ENCODE results near the gene AP4M1.
A peak's percentile ranks its signal among the peaks of the same experiment; 100 is the strongest.

The AP4M1 gene

GRCh38 chr7:100107890-100108289, 6.4 kb downstream of the AP4M1 start:
- no peak for DNase-seq (ENCODE audit: low spot score)

GRCh38 chr7:100109521-100110163, 8.2 kb downstream of the AP4M1 start:
- DNase-seq (ENCODE audit: low spot score) = no peak

DNA sequence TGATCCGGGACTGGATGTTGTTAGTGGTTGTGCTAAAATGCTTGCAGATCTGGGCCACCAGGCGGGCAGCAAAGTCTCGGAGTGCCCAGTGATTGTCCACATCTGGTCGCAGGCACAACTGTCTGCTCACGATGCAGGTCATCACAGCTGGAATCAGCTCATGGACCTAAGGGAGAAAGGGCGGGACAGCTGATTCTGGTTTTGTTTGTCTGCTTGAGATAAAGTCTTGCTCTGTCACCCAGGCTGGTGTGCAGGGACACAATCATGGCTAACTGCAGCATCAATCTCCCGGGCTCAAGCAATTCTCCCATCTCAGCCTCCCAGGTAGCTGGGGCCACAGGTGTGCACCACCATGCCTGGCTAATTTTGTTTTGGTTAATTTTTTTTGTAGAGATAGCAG, 9.7 kb downstream of the AP4M1 start:
- no peak for DNase-seq (ENCODE audit: low spot score)

GRCh38 chr7:100111914-100112313, 10.5 kb downstream of the AP4M1 start:
- DNase-seq (ENCODE audit: low spot score) = no peak

GRCh38 chr7:100115026-100115425, 13.6 kb downstream of the AP4M1 start:
- DNase-seq (ENCODE audit: low spot score) = no peak

DNA sequence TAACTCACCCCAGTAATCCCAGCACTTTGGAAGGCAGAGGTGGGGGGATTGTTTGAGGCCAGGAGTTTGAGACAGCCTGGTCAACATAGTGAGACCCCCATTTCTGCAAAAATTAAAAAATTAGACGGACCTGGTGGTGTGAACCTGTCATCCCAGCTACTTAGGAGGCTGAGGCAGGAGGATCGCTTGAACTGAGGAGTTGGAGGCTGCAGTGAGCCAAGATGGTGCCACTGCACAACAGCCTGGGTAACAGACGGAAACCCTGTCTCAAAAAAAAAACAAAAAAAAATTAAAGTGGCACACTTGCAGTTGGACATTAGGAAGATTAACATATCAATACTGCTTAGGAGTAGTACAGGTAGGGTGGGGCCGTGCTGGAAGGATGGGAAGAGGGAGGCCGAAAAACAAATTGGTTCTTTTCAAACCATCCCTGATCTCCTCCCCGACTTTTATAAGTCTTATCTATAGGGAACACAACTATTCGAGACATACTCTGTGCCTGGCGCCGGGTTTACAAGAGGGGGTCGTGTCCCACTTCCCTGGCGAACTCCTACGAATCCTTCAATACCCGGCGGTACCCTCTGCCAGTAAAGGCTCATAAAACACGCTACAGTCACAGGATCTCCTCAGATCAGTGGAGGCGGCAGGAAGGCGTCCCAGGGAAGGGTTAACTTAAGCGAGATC, 17.1 kb downstream of the AP4M1 start:
- peak; percentile 83 for DNase-seq (ENCODE audit: low spot score)

DNA sequence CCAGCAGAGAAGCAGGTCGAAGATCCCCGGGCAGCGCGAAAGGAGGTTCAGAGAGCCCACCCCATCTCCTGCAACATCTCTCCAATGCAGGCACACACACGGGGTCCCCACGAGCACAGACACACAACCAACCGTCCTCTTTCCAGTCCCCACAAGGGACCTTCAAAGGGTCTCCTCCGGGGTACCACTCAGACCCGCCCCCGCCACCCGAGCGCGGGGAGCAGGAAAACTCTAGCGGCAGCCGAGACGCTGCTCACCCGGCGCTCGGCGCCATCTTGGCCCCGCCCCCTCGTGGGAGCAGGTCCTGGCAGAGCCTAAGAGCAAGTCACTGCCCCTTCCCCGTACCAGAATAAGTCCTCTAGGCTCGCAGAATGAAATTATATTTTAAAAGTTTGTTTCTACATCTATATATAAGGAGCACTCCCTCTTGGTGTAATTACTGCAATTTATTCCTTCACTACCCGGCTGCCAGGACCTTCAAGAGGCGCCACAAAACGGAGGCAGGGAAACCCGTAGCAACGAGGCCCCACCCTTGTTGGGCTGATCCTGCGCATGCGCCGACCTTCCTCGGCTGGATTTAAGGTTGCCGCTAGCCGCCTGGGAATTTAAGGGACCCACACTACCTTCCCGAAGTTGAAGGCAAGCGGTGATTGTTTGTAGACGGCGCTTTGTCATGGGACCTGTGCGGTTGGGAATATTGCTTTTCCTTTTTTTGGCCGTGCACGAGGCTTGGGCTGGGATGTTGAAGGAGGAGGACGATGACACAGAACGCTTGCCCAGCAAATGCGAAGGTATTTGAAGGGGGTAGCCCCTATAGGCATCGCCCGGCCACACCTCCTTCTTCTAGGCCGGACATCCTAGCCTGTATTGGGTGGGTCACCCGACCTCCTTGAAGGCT, 17.9 kb downstream of the AP4M1 start, which contains the start of the genes CNPY4 and TAF6:
TSS of gene CNPY4 (plus strand) at position 563 of the 898 bp plus-strand sequence. CDS start at position 674, 111 bp downstream.
TSS of gene TAF6 (minus strand) at position 287 of the 898 bp plus-strand sequence. CDS start 5,149 bp downstream, outside the sequence.
- peak; percentile 99 for DNase-seq (ENCODE audit: low spot score)

GRCh38 chr7:100119970-100120732, 18.7 kb downstream of the AP4M1 start:
- DNase-seq (ENCODE audit: low spot score) = peak; percentile 92

- DNase-seq (ENCODE audit: low spot score) = no peak
These were observed 19.2 kb downstream of the AP4M1 start for GRCh38 chr7:100120733-100121036.

- no peak for DNase-seq (ENCODE audit: low spot score)
These were observed 20.6 kb downstream of the AP4M1 start for GRCh38 chr7:100122067-100122466.

DNA sequence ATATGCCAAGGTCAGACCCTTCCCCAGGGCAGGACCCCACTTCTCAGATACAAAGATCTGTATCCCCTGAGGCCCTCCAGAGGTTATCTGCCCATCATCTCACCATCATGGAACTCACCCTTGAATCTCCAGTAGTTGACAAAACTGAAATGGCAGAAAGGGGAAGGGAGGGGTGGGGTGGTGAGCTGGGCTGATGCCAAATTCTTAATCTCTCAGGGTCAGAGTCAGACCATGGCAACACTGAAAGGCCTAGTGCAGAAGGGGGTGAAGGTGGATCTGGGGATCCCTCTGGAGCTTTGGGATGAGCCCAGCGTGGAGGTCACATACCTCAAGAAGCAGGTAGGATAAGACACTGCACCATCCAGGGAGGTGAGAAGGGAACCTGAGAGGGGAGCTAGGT, 21.1 kb downstream of the AP4M1 start:
- DNase-seq (ENCODE audit: low spot score) = no peak

- DNase-seq (ENCODE audit: low spot score) = no peak
These were observed 23.1 kb downstream of the AP4M1 start for GRCh38 chr7:100124301-100125230.

DNA sequence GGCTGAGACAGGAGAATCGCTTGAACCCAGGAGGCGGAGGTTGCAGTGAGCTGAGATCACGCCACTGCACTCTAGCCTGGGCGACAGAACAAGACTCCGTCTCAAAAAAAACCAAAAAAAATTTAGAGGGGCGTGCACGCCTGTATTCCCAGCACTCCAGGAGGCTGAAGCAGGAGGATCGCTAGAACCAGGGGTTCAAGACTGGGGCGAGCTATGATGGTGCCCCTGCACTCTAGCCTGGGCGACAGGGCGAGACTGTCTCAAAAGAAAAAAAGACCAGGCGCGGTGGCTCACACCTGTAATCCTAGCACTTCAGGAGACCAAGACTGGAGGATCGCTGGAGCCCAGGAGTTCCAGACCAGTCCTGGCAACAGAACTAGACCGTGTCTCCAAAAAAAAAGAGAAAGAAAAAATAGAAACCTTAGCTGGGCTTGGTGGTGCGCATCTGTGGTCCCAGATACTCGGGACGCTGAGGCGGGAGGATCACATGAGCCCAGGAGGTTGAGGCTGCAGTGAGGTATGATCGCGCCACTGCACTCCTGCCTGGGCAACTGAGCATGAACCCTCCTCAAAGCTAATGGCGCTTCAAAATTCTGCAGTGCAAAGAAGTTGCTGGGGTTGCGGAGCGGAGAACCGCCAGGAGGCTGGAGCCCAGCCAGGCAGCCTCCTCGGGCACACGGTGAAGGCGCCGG, 24.9 kb downstream of the AP4M1 start:
- no peak for DNase-seq (ENCODE audit: low spot score)

DNA sequence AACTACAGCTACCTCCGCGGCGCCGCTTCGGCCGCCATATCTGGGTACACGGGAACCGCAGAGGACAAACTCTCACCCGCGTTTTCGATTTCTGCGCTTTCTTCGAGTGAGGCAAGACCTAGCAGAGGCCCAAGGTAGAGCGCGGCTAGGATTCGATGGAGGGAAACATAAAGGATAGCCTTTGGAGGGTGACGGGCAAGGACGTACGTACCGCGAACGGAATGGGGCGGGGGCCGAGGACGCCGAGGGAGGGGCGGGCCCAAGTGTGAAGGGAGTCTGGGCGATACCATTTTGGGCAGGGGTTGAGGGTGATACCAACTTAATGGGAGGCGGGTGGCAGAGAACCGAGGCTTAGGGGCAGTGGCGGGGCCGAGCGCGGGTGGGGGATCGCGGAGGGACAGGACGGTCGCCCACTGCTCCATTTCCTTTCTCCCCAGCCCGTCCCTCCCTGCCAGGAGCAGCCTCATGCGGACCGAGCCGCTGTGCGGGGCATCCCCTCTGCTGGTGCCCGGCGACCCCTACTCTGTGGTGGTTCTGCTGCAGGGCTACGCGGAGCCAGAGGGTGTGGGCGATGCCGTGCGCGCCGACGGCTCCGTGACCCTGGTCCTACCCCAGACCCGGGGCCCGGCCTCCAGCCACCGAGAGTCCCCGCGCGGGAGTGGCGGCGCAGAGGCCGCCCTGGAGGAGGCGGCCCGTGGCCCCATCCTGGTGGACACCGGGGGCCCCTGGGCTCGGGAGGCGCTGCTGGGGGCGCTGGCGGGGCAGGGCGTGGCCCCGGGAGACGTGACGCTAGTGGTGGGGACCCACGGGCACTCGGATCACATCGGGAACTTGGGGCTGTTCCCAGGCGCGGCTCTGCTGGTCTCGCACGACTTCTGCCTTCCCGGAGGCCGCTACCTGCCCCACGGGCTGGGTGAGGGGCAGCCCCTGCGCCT, 25.8 kb downstream of the AP4M1 start, which contains the start of gene MBLAC1:
TSS of gene MBLAC1 (plus strand) at position 37 of the 935 bp plus-strand sequence. CDS start at position 466, 429 bp downstream.
- DNase-seq (ENCODE audit: low spot score) = peak; percentile 92

- DNase-seq (ENCODE audit: low spot score) = peak; percentile 66
These were observed 26.6 kb downstream of the AP4M1 start for GRCh38 chr7:100127866-100128636.

GRCh38 chr7:100128637-100128963, 27.2 kb downstream of the AP4M1 start:
- no peak for DNase-seq (ENCODE audit: low spot score)

GRCh38 chr7:100130220-100130607, 28.8 kb downstream of the AP4M1 start:
- DNase-seq (ENCODE audit: low spot score) = peak; percentile 62

Data from RKO (cell line).